Breast epithelium (tissue), 3 donors: ENCODE measurements around the gene CCDC9B.

Experiments
- POLR2AphosphoS5 ChIP-seq, 3 donors: sonication (generic); formaldehyde crosslinking; IDR thresholded peaks; one replicate each; pipeline ENCODE4 v1.6.1; 2017; ENCODE audit warnings: antibody characterized with exemption in 3 of 3
- TF ChIP-seq, protein P1 (sequence below), 3 donors: fragments of 450-650 bp; IDR thresholded peaks; one replicate each; pipeline ENCODE4 v1.5.1; 2016 to 2017; ENCODE audit warnings: antibody characterized with exemption in 3 of 3, mild to moderate bottlenecking in 3 of 3, moderate library complexity in 3 of 3

DNA sequence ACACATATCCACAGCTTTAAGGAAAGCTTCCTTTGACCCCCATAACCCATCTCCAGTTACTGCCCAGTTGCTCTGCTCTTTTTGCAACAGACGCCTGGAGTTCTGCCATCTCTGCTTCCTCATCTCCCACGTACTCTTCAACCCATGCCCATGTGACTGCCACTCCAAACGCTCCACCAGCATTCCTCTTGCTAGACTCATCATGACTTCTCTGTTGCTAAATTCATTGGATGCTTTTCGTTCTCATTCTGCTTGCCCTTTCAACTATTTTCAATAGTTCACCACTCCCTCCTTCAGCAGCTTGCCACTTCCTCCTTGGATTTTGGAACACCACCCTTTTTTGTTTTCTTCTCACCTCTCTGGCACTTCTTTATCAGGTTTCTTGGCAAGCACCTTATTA is 39.1 kb upstream of the CCDC9B start:
- TF ChIP-seq, protein P1, sequence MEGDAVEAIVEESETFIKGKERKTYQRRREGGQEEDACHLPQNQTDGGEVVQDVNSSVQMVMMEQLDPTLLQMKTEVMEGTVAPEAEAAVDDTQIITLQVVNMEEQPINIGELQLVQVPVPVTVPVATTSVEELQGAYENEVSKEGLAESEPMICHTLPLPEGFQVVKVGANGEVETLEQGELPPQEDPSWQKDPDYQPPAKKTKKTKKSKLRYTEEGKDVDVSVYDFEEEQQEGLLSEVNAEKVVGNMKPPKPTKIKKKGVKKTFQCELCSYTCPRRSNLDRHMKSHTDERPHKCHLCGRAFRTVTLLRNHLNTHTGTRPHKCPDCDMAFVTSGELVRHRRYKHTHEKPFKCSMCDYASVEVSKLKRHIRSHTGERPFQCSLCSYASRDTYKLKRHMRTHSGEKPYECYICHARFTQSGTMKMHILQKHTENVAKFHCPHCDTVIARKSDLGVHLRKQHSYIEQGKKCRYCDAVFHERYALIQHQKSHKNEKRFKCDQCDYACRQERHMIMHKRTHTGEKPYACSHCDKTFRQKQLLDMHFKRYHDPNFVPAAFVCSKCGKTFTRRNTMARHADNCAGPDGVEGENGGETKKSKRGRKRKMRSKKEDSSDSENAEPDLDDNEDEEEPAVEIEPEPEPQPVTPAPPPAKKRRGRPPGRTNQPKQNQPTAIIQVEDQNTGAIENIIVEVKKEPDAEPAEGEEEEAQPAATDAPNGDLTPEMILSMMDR (IDR thresholded peaks at IDR 0.05), result no peak
- TF ChIP-seq POLR2AphosphoS5 (IDR thresholded peaks at IDR 0.05), result no peak
